ENCODE data around the gene PTCSC3.

GRCh38 chr14:36085861-36086260, 90.7 kb downstream of the PTCSC3 start:
- no peak for TF ChIP-seq CTCF (IDR thresholded peaks at IDR 0.05)
- no peak for TF ChIP-seq EZH2 (IDR thresholded peaks at IDR 0.05)
- TF ChIP-seq EZH2phosphoT487 (IDR thresholded peaks at IDR 0.05) = no peak
